ENCODE measurements around the gene MRPL46.
"Not testable (repeated sequence)": the region's sequence is repeated elsewhere in the genome, so short reads cannot be mapped to it uniquely, and the experiment has no call there.

MRPL46 gene

DNA sequence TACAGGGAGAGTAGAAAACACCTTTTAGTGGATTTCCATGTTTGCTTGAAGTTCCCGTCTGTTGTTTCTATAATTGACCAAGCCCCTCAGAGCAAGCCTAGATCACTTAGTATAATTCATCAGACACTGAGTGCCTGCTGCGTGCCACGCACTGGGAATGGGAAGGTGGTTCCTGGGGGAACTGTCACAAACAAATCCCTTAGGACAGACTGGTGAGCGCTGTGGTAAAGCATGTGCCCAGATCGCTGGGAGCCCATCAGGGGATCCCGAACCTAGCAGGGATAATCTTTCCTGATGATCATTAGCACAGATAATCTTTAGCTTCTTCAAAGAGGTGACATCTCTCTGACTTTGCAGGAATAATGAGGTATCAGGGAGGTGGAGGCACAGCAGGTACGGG lies 9.9 kb upstream of the MRPL46 start:
- no peak for DNase-seq

DNA sequence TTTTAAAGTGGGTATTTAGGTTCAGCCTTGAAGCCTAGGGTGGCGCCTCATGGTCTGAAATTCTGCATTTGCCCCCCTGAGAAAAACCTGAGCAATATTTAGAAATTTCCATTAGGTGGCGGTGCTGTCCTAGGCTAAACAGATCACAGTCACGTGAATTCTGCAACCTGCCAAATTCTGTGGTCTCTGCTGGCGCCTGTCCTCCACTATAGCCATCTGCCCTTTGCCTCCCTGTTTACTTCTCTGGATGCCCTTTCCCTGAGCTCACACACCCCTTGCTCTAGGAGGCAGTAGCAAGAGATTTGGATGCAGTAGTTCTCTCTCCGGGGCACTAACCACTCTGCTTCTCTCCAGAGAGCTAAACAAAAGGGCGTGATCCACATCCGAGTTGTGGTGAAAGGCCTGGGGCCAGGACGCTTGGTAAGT lies 9.5 kb upstream of the MRPL46 start:
- DNase-seq = peak in 1 of 2 donors; percentile 11

DNA sequence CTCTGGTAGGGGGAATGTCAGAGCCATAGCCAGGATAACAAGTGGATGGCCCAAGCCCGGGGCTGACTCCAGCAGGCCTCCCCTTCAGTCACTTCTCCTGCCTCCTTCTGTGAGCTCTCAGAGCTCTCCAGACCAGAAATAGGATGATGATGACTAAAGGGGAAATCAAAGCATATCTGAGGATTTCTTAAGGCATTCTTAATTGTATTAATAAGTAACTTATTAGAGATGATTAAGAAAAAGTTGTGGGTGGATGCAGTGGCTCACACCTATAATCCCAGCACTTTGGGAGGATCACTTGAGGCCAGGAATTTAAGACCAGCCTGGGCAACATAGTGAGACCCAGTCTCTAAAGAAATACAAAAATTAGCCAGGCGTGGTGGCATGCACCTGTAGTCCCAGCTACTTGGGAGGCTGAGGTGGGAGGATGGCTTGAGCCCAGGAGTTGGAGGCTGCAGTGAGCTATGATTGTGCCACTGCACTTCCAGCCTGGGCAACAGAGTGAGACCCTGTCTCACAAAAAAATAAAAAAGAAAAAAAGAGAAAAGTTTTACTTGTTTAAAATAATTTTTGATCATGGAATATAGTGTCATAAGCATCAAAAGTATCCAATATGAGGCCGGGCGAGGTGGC lies 6.6 kb upstream of the MRPL46 start:
- not testable (repeated sequence) for DNase-seq

DNA sequence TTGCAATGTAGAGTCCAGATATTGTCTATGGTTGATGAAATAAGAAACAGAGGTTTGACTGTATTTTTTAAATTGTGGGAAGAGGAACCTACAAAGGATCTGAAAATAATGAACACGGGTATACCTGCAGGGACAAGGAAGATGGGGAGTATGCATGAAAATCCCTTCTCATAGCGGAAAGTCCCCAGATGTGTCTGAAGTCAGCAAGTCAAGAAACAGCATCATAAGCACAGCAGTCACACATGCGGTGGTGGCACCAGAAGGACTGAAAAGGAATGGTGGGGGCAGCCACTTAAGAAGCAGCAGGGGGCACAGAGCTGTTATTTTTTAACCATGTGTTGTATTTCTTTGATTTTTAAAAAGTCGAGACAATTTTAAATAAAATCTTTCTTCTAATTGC lies 5.0 kb upstream of the MRPL46 start:
- DNase-seq = no peak

DNA sequence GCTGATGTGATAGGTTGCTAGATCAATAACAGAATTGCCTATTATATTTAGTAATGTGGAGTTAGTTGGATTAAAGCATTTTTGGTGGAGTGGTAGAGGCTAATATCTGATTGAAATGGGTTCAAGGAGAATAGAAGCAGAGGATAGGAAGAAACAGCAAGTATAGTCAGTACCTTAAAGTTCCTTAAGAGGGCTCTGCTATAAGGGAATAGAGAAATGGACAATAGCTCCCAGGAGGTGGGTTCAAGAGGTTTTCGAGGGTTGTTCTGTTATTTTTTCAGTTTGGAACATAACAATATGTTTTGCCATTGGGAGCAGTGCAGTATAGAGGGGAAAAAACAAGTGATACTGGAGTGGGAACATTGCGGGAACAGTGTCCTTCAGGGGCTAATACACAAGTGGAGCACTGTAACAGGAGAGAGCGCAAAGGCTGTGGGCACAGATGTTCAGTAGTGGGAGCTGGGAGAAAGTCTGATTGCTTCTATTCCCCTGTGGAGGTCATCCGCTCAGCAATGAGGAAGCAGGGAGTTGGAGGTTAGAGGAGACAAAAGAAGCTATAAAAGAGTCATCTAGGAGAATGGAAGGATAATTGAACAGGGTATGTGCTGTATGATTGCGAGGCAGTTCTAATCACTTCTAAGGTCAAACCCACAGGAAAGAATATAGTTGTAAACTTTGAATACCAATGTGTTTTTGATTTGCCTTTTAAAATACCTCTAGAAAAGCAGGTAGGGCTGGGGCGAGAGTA lies 3.6 kb upstream of the MRPL46 start:
- DNase-seq = no peak

DNA sequence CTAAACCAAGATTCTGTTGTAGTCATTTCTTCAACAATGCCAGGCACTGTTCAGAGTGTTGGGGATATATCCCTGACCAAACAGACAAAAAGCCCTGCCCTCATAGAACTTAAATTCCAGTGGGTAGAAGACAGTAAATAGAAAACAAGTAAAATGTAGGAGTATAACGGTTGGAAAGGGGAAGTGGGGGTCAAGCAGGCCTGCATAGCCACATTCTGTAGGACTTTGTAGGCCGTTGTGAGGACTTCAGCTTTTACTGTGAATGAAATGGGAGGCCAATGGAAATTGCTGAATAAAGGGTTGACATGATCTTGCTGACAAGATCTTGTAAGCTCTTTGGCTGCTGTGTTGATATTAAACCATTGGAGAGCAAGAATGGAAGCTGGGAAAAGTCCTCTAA lies 2.1 kb upstream of the MRPL46 start:
- DNase-seq = no peak

DNA sequence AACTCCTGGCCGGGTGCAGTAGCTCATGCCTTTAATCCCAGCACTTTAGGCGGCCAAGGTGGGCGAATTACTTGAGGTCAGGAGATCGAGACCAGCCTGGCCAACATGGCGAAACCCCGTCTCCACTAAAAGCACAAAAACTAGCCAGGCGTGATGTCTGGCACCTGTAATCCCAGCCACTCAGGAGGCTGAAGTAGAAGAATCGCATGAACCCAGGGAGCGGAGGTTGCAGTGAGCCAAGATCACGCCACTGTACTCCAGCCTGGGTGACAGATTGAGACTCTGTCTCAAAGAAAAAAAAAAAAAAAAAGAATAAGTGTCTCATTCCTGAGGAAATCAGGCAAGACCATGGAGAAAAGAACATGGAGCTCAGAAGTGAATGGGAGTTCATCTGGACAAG lies 1.5 kb upstream of the MRPL46 start:
- not testable (repeated sequence) for DNase-seq

DNA sequence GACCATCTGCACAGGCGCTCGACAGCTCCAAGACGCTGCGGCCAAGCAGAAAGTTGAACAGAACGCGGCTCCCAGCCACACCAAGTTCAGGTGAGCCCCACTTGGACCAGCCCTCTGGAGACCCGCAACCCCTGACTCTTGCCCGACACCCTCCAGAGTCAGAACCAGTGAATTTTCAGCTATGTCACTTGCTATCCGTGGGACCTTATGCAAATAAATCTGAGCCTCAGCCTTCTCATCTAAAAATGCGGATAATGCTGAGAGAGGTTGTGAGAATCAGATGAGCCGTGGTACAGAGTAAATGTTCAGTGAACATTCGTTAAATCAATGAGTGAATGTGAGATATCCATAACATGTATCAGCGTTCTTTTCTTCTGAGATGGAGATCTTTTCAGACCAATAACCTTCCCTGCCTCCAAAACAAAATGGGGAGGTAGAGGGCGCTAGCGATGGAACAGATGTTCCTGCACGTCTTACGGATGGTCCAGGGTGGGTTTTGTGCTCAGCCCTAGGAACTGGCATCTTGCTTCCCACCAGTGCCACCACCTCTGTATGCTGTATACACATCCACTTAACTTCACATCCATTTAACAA lies 844 bp upstream of the MRPL46 start:
- no peak for DNase-seq

DNA sequence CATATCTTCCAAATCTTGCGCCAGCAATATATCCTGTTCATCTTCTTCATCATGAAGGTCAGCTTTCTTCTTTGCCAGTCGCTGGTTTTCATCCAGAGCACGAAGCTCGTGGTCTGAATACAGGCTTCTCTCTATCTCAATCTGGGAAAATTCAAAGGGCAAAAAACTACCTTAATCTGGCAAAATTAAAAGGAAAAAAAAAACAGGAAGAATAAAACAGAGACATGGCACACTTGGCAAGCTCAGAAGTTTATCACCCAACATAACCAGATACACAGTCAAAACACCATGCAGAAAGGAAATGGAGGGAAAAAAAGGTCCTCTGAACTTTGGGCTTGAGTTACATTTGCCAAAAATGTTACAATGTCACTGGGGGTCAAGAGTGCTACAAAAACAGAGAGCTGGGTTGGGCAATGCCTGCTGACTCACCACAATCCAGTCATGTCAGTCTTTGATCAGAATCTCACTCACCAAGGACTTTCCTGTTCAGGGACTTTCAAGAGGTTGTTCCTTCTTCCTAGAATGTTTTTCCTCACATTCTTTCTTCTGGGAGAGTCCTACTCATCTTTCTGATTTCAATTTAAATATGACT lies 1.5 kb downstream of the MRPL46 start:
- DNase-seq = no peak

DNA sequence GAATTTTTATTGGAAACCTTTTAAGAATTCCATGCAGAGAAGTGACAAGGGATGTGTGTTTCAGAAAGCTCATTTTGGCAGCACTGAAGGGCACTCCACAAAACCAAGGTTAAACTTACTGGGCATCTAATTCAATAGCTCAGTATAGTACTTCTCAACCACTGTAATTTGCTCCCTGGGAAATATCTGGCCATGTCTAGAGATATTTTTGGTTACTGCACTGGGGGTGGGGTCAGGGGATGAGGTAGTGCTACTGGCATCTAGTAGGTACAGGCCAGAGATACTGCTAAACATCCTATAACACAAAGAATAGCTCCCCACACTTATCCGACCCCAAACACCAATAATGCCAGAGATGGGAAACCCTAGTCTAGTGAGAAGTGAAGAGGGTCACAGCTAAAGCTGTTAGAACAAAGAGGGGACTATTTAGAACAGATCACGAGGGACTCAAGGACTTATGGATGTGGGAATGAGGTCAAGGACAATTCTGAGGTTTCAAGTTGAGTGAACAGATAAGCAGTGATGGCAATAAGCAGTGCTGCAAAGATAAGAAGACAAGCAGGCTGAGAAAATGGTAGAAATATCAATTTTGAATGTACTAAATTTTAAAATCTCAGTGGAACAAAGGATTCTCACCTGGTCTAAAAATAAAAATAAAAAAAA lies 3.2 kb downstream of the MRPL46 start:
- no peak for DNase-seq

DNA sequence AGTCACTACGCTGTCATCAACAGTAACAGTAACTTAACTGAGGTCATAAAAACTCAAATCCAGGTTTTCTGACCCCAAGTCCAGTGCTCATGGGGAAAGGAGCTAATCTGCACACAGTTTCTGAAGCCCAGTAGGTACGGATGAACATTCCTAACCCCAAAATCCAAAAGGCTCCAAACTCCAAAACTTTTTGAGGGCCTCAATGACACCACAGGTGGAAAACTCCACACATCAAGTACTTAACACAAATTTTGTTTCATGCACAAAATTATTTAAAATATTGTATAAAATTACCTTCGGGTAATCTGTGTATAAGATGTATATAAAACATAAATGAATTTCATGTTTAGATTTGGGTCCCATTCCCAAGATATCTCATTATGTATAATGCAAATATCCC lies 10.5 kb downstream of the MRPL46 start:
- DNase-seq = no peak

DNA sequence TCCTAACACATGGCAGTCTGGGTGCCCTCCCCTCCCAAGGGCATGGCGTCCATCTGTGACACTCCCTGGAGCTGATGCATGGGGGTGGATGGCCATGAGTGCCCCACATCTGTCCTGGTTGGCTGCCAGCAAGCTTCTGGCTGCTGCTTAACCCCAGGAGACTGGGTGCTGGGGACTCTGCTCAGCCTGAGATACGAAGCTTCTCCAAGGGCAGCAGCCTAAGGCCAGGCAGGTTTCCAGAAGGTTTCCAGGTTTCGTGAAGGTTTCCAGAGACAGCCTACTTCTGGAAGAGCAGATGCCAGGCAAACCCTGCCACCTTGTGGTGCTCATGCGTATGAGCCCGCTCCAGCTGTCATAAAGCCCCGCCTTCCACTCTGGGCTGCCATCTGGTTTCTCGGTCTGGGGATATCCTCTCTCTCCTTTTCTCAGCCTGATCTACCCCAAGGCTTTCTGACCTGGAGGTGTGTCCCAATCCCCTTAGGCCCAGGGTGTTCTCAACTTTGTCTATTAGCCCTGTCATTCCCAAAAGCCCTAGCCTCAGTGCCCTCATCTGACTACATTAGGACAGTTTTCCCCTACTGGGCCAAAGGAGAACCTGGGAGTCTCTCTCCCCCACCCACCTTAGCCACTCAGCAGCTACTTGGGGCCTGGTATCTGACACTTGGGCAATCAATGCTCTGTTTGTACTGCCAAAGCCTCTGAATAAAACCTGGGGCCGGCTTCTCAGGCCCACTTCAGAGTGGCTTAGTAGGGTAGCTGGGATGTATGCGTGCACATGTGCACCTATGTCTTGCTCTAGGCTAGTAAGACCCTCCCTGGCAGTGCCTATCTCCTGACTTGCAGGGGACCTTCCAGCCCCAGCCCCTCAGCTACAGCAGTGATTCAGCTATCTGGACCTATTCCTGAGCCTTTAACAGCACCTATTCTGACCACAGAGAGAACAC lies 12.0 kb downstream of the MRPL46 start:
- peak; percentile 8 to 23 for DNase-seq

DNA sequence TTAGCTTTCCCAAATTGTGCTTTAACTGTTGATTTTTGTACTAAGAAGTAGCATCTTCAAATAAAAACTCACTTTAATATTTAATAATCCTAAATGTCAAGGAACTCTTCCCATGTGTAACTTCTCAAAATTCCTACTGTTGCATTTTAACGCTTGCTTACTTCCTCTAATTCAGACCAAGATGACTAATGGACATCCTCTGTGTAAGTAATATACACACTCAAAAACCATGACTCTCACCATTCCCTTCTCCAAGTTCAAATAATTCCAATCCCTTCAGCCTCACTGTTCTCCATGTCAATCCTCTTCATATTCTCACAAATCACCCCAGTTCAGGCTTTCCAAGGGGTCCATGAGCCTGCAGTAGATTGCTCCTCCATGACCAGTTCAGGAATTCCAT lies 13.0 kb downstream of the MRPL46 start:
- no peak for DNase-seq

DNA sequence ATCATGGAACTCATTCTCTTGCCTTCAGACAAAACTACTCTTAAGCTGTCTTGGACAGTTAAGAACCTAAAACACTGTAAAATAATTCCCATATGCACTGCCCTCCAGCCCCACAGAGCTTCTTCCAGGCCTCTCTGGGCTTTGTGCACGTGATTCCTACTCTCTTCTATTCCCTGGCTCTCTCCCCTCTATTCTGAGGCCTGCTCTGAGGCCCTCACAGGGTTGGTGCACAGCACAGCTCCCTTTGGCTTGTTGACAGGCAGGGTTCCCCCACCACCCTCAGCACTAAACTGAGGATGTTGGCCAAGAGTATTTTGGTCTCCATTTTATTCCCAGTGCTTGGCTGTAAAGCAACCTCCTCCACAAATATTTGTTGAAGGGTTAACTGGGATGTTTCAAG lies 13.5 kb downstream of the MRPL46 start:
- no peak for DNase-seq

DNA sequence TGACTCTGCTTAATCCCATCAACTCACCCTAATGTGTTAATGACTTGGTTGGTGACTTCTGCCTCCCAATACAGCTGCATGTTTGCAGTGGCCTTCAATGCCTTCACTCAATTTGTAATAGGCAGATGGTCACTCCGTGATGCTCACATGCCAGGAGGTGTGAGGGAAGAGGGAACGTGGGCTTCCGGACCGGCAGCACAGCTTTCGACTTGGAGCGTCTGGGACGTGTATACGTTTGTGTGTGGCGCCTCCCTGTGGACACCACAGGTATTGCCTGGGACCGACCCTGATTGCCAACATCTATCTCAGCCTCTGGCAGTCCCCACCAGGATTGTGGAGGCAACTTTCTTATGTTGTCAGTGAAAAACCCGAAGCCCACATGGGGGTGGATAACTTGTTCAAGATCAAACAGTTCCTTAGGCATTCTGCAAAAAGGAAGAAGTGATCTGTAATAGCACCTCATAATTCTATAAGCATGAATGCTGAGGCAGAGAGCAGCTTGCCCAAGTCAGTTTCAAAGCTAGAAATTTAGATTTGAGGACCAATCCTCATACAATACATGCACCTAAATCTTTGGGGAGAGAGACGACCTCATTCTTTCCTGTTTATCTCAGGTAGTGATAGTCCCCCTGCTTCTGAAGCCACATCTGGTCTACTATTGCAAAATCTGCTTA lies 16.9 kb downstream of the MRPL46 start:
- DNase-seq = peak in 1 of 2 donors; percentile 46

DNA sequence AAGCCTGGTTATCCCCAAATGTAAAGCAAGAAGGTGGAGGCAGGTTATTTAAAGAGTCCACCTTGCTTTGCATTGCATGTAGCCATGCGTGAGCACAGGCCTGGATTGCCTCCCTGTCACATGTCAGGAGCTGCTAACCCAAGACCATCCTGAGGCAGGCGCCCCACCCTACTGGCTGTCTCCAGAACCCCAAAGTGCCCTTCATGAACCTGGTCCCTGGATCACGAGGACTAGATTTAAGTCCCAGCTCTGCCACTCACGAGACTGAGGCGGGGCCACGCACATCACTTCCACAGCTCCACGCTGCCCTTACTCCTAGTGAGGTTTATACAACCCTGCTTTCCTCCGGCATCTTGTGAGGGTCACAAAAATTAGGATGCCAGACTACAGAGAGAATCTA lies 17.6 kb downstream of the MRPL46 start:
- no peak for DNase-seq

DNA sequence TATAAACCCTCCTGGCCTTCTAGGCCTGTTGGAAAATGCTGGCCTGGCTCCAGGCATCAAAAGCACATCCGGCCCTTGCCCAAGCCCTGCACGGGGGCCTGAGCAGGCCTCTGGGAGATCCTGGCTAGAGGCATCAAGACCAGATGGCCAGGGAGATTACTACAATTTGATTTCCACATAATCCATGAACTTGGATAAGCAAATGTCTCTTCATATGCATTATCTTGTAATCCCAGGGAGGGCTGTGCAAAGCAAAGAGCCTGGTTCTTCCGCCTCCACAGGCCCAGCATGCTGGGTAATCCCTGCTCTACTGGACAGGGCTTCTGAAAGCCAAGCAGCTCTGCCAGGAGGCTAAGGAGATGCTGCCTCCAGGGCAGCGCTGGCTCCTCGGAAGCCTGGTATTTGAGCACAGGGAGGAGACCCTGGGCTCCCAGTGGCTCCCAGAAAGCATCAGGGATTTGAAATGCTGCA lies 18.2 kb downstream of the MRPL46 start:
- no peak for DNase-seq

DNA sequence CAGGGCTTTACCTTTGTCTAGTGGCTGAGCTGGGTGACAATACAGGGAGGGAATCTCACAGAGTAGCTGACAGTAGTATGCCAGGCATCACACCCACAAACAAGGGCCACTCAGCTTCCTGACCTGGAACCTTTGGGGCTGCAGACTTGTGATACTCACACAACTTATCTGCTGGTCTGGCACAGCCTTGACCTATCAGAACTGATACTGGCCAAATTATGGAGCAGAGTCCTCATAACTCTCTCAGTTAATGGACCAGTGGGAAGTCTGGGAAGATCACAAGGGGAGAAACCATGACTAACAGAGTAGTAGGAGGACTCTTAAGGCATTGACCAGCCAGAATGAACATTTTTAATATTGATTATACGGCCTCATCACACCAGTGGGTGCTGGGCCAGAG lies 19.4 kb downstream of the MRPL46 start:
- DNase-seq = no peak

DNA sequence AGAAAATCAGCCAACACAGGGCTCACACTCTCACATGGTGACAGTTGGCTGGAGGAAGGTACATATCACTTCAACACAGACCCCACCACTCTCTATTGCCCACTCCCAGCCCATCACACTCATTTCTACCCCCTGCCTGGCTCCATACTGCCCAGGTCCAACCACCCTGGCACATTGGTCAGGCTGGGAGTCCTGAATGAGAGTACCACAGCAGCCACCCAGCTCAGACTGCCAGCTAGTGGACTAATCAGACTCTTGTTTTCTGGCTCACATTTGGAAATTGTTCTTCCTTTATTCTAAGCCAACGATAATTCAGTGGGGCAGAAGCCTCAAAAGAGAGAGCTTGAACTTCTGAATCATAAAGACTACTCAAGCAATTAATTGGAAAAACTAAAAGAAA lies 20.0 kb downstream of the MRPL46 start:
- no peak for DNase-seq

DNA sequence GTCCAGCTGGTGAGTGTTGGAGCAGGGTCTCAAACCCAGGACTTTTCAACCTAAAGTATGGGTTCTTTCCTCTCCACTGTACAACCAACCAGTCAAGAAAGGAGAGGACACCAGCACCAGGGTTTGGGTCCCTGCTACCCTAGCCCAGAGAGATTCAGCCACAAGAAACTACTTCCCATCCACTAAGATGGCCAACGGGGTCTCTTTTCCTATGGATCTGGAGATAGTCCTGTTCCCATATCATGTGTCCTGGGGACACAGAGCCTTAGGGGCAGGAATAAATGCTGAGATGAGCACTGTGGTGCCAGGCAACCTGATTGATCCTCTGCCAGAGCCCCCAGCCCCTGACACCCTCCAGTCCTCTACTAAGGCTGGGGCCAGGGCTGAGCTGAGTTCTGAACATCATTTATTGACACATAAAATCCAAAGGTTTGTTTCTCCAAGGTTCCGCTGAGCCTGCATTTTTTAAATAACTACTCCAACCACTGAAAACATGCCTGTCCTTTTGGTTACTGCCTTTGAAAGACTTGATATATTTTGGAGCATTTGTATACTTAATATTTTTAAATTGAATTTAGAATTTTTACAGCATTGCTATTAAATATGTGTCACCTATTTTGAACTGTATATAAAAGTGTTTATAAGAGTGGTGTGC lies 26.0 kb downstream of the MRPL46 start:
- no peak for DNase-seq

DNA sequence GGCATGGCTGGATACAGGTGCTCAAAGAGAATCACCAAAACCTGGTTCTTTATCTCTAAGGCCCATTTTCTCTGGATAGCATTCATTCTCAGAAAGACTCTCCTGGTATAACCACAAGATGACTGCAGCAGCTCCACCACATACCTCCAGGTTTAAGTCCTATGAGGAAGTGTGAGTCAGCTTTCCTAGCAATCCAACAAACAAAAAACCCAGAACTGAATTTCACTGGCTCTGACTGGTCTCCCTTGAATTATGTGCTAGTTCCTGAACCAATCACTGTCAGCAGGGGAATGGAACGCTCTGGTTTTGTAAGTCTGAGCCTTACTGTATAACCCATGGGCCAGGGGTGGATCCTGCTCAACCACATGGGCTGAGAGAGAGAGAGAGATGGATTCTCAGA lies 27.2 kb downstream of the MRPL46 start:
- DNase-seq = no peak
